ENCODE results near the gene RNPEPL1.

The RNPEPL1 gene

DNA sequence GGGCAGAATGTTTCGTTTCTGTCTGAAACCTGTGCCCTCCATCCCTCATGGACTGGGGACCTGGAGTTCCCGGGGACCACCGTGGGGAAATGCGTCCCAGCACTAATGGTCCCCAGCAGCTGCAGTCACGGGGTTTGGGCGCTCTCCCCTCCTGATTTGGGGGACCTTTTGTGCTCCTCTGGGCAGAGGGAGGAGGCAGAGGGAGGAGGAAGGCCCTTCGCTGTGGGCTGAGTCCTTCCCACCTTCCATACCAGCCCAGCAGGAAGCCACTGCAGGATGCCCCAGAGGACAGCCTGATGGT lies 60.2 kb downstream of the RNPEPL1 start:
- no peak for DNase-seq

DNA sequence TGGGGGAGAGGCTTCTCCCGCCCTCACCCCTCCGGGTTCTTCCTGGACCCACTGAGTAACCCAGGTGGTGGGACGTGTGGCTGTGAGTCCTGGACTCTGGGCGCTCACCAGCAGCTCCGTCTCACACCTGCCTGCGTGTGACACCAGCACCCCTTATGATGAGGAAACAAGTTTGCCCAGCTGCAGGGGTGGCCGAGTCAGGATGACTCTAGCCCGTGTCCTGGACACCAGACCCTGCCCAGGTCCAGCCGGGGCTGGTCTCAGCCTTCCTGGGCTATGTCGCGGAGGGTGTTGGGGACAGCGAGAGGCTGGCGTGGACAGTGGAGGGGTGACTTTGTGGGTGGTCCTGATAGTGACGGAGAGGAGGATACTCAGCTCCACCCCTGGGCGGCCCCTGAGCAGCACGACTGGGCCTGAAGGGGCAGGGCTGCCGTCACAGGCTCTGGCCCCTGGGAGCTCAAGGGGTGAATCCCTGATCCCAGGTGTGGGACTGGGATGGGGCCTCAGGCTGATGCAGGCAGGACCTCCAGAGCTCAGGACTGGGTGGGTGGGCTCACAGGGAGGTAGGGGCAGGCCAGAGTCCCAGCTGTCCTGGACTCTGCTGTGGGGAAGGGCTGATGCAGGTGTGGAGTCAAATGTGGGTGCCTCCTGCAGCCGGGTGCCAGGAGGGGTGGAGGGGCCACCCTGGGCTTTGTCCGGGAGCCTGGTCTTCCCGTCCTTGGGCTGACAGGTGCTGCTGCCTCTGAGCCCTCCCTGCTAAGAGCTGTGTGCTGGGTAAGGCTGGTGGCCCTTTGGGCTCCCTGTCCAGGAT lies 60.7 kb downstream of the RNPEPL1 start:
- DNase-seq = no peak

DNA sequence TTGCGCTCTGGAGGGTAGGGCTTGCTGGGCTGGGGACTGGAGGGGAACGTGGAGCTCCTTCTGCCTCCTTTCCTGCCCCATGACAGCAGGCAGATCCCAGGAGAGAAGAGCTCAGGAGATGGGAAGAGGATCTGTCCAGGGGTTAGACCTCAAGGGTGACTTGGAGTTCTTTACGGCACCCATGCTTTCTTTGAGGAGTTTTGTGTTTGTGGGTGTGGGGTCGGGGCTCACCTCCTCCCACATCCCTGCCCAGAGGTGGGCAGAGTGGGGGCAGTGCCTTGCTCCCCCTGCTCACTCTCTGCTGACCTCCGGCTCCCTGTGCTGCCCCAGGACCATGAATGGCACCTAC lies 61.3 kb downstream of the RNPEPL1 start:
- no peak for DNase-seq

DNA sequence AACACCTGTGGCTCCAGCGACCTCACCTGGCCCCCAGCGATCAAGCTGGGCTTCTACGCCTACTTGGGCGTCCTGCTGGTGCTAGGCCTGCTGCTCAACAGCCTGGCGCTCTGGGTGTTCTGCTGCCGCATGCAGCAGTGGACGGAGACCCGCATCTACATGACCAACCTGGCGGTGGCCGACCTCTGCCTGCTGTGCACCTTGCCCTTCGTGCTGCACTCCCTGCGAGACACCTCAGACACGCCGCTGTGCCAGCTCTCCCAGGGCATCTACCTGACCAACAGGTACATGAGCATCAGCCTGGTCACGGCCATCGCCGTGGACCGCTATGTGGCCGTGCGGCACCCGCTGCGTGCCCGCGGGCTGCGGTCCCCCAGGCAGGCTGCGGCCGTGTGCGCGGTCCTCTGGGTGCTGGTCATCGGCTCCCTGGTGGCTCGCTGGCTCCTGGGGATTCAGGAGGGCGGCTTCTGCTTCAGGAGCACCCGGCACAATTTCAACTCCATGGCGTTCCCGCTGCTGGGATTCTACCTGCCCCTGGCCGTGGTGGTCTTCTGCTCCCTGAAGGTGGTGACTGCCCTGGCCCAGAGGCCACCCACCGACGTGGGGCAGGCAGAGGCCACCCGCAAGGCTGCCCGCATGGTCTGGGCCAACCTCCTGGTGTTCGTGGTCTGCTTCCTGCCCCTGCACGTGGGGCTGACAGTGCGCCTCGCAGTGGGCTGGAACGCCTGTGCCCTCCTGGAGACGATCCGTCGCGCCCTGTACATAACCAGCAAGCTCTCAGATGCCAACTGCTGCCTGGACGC lies 61.9 kb downstream of the RNPEPL1 start:
- DNase-seq = no peak
